AG09319 (cell line): Measurements from ENCODE around the gene WDR38.

Experiments used
- DNase-seq: peaks from one replicate; pipeline ENCODE4 v3.0.0-alpha.2; 2010; ENCODE audit warnings: low read depth; ENCODE audit errors: extremely low read depth
- CTCF ChIP-seq: IDR thresholded peaks from 2 replicates; pipeline ENCODE4 v1.5.1; 2011; ENCODE audit warnings: low read depth, mild to moderate bottlenecking, inconsistent platforms, low read length, moderate library complexity

WDR38 gene

GRCh38 chr9:124887832-124888231 is 34.6 kb downstream of the WDR38 start:
- no peak for TF ChIP-seq CTCF
- DNase-seq: no peak

GRCh38 chr9:124889006-124889405 is 35.7 kb downstream of the WDR38 start:
- no peak for TF ChIP-seq CTCF
- no peak for DNase-seq

GRCh38 chr9:124890179-124890578 is 36.9 kb downstream of the WDR38 start:
- no peak for DNase-seq
- TF ChIP-seq CTCF: no peak

GRCh38 chr9:124894035-124894740 is 40.9 kb downstream of the WDR38 start:
- TF ChIP-seq CTCF: no peak

GRCh38 chr9:124894741-124895170 is 41.5 kb downstream of the WDR38 start:
- peak; percentile 55 for TF ChIP-seq CTCF
- no peak for DNase-seq

More at GRCh38 chr9:124894035-124894740, 40.9 kb downstream of the WDR38 start:
- no peak for DNase-seq

GRCh38 chr9:124897570-124898460 is 44.6 kb downstream of the WDR38 start:
- DNase-seq: no peak
- TF ChIP-seq CTCF: no peak

GRCh38 chr9:124899845-124900244 is 46.6 kb downstream of the WDR38 start:
- TF ChIP-seq CTCF: no peak
- DNase-seq: no peak
